Hippocampal formation (tissue), 2 donors: ENCODE results near the gene TAF1B.
A peak's percentile ranks its signal among the peaks of the same experiment; 100 is the strongest.

Experiments
- DNase-seq, 2 donors: peaks; one replicate each; lab custom pipeline; 2025; lab: John Stamatoyannopoulos, UW

The TAF1B gene

DNA sequence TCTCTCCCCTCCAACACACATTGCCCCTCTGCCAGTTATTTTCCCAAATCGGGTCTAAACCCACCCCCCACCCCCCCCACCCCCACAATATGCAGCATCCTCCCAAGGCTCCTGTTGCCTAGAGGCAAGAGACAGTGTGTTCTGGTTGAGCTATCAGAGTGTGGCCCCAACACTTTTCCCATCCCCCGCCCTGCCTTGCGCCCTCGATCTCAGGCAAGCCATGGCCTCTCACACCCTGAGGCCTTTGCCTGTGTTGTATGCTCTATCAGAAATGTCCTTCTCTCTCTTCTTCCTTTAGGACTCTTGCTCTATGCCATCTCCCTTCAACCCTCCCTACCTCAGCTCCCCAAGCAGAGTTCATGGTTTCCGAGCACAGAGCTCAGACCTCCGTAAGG lies 98.7 kb downstream of the TAF1B start:
- DNase-seq = no peak

DNA sequence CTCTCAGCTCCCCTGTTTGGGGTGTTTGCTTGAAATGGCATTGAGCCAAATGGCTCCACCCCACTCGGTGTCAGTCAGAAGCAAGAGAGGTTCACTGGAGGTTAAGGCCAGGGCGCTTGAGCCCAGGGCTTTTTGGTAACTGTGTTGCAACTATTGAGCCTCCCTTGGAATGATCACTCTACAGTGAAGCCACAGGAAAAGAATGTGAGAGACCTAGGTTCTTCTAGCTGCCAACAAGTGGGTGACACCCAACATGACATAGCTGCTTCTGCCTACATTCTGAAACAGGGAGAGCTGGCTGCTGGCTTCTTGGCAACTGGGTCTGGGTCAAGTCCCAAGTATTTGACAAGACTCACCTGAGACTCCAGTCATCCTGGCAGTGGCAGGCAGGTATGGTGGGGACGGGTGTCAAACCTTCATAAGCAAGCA lies 101.1 kb downstream of the TAF1B start:
- no peak for DNase-seq

DNA sequence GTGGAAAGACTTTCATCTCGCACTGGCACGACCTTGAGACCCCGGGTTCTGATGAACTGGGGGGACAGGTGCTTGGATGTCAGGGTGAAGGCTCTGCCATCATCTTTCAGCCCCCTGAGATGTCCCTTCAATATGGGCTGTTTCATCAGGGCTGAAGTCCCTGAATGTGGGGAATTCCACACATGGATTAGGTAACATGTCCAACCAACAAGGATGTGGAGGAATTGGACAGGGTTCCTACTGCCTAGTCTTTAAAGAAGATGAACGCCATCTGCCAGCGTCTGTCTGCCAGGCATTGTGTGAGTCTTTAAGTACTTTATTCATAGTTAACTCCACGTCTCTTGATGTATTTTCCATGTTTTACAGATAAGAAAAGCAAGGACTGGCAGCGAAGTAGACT lies 102.3 kb downstream of the TAF1B start:
- no peak for DNase-seq

DNA sequence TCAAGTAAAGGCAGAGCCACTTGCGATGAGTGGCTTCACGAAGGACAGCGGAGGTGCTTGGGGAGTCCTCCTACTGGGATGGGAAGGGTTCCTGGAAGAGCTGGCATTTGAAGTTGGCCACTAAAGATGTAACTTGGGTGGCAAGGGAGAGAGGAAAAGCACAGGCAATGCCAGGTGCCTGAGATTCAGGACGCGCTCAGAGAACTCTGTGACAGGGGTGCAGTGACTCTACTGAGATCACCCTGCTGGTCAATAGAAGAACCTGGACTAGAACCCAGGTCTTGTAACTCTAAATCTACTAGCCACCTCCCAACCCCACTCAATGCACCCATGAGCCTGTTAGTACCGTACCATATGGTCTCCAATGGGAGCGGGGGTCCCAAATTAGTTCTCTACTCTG lies 102.8 kb downstream of the TAF1B start:
- no peak for DNase-seq

DNA sequence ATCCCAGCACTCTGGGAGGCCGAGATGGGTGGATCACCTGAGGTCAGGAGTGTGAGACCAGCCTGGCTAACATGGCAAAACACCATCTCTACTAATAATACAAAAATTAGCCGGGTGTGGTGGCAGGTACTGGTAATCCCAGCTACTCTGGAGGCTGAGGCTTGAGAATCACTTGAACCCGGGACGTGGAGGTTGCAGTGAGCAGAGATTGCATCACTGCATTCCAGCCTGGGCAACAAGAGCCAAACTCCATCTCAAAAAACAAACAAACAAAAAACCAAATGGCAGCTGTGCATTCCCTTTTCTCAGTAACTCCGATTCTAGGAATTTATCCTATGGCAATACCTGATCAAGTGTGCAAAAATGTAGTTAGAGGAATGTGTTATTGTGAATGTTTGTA lies 103.5 kb downstream of the TAF1B start:
- no peak for DNase-seq

DNA sequence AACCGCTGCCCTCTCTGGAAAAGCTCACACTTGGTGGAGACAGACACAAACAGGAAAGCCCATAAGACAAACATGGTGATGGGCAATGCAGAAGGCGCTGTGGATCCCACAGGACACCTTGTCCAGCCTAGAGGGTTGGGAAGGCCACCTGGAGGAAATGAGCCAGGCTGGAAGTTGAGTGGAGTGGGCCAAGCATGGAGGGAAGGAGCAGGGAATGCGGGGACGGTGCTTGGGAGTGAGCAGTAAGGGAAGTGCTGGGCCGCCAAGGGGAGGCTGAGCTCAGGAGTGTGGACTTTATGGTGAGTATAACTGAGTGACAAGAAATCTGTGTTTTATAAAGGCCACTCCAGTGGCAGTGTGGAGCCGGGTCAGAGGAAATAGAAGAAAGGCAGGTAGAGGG lies 105.4 kb downstream of the TAF1B start:
- DNase-seq = no peak

DNA sequence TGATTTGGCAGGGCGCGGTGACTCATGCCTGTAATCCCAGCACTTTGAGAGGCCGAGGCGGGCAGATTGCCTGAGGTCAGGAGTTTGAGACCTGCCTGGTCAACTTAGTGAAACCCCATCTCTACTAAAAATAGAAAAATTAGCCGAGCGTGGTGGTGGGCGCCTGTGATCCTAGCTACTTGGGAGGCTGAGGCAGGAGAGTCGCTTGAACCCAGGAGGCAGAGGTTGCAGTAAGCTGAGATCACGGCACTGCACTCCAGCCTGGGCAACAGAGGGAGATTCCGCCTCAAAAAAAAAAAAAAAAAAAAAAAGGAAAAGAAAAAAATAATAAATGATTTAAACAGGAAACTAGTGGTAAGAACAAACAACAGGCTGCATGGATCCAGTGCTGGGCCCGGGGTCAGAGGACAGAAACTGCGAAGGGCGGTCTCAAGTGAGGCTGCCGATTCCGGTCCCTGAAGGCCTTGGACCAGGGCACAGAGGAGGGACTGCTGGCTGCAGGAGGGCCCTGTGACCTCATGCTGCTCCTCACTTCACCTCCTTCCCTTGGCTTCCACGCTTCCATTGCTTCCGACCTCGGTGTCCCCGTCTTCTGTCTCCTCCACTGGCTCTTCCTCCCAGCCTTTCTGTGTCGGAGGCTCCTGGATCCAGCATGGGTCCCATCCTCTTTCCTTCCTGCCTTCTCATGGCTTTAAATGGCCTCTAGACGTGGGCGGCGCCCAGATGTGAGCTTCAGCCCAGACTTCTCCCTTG lies 106.1 kb downstream of the TAF1B start:
- no peak for DNase-seq

DNA sequence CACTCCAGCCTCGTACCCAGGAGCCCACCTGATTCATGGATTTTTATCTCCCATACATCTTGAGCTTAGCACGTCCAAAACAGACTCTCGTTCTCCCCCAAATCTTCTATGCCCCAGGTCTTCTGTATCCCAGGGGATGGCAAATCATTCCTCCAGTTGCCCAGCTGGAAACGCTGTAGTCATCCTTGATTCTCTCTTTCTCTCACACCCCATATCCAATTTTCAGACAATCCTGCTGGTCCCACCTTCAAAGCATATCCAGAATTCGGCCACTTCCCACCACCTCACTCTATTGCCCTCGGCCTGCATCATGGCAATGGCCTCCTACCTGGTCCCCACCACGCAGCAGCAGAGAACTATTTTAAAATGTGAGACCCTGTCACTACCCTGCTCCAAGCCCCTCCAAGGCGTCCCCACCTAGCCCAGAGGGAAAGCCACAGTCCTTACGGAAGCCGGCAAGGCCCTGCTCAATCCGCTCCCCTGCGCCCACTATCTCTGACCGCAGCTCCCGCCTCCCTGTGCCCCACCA lies 106.8 kb downstream of the TAF1B start:
- no peak for DNase-seq

DNA sequence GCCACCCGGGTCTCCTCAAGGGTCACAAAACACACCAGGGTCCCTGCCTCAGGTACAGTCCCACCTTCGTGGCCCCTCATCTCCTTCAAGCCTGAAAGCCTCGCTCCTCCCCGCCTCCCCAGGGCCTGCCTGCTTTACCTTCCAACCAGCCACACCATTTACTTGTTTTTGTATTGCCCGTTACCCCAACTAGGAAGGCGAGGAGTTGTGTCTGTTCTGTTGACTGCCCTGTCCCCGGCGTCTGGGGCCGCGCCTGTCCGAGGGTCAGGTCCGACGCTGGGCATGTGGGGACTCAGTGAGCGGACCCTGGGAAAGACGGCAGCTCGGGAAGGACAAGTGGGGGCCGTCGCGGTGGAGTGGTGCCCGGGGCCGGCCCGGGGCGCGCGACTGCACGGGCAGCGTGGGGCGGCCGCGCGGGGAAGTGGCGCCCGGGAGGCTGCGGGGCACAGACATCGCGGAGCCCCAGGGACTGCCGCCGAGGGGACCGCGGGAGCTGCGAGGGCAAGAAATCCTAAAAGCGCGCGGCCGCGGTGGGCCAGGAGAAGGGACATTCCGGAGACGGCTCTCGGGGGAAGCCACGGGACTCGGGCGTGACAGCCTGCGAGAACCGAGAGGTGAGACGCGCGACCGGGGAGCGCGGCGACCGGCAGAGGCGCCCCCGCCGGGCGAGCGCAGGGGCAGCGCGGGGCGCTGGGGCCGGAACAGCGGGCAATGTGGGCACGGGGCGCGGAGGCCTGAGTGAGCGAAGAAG lies 107.4 kb downstream of the TAF1B start:
- no peak for DNase-seq

DNA sequence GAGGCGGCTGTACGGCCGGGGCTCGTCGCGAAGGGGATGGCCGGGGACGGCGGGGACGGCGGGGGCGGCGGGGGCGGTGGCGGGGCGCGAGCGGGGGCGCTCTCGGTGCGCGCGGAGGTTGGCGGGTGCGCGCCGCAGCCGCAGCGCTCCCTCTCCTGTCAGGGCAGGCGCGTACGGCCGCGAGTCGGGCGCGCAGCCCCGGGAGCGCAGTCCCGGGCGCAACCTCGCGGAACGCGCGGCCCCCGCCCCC lies 107.9 kb downstream of the TAF1B start:
- DNase-seq = no peak

DNA sequence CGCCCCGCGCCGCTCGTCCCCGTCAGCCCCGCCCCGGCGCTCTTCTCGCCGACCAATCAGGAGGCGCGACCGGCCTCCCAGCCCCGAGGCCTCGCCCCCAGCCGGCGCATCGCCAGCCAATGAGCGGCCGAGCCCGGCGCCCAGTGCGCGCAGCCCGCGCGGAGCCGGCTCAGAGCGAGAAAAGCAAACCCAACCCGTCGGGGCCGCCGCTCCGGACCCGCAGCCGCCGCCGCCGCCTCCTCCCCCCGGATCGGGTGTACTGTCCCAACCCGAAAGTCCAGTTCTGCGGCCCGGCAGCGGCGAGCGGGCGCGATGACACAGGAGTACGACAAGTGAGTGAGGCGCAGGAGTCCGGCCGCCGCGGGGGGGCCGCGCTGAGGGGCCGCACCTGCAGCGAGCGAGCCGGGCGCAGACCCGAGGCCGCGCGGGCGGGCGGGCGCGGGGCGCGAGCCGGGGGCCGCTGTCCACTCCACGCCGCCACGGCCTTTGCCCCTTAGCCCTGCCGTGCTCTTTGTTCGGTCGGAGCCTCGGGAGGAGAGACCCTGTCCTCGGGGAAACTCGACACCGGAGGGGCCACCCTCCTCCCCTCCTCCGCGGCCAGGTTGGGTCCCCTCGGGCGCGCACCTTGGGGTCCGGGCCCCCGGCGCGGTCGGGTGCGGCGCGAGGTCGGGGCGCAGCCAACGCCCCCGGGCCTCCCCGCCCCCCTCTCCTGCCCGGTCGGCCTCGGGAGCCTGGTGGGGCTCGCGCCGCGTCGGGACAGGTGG lies 108.4 kb downstream of the TAF1B start, which contains the start of gene GRHL1:
TSS of gene GRHL1 (plus strand) at position 172 of the 764 bp plus-strand sequence. CDS start at position 313, 141 bp downstream.
- peak; percentile 81 to 91 for DNase-seq

DNA sequence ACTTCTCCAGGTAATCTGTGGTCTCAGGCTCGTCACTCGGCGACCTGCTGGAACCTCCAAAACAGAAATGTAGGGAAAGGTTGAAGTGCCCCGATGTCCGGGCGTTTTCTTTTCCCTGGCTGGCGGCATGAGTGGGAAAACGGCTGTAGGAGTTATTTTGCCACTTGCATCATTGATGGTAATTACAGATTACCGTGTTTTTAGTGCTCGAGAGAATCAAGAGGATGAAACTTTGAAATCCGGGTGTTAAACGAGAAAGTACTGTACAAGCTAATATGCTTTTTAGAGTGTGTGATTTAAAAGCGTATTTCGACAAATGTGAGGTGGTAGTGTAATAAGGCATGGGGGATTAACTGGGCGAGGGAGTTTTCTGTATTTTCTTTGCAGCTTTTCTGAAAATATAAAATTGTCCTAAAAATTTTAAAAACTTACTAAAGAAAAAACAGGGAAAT lies 109.0 kb downstream of the TAF1B start:
- no peak for DNase-seq

DNA sequence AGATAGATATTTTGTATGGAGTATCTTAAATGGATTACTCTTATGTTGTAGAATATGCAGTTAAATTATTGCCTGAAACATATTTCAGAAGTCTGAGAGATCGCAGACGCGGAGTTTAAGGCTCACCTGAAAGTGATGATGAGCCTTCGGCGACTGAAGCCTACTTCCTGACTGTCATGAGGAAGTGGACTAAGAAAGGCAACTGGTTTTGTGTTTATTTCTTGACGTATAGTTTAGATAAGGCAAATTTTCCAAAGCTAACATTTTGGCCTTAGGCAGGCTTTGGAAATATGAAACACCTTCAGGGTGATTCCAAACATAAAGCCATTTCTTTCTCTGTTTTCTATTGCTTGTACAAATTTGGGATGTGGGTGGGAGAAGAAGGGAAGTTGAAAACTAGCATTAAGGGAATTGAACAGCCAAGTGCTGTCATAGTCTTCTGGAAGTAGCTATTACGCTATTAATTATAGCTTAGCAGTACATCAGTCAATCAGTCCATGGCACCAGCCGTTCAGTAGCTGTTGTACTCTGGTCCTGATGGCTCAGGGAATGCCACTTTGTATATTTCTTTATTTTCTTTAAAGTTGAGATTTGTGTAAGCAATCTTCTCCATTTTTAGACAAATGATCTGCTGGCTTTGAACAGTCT lies 109.7 kb downstream of the TAF1B start:
- DNase-seq = no peak

DNA sequence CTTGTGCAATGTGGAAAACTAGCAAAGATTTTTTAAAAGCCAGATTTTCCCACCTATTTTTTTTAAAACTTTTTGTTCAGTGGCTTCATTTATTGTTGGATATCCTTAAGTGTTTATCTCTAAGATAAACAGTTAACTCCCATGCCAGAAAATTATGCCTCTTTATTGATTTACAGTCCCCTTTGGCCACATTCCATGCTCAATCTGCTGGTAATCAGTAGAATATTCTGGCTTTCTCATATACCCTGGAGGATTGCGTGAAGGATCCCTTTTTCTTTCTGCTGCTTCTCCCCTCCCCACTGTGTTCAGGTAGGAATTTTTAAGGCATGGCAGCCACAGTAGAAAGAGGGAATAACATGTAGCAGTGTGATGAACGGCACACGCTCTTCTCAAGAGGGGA lies 110.9 kb downstream of the TAF1B start:
- no peak for DNase-seq

DNA sequence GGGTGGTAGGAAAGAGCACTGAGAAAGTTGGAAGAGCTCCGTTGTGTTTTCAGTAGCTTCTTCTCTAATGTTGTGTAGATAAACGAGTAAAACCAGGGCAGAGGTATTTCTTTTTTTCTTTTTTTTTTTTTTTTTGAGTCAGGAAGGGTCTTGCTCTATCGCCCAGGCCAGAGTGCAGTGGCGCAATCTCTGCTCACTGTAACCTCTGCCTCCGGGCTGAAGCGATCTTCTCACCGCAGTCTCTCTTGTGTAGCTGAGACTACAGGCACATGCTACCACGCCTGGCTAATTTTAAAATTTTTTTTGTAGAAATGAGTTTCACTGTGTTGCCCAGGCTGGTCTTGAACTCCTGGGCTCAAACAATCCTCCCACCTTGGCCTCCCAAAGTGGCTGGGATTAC lies 114.8 kb downstream of the TAF1B start:
- no peak for DNase-seq

DNA sequence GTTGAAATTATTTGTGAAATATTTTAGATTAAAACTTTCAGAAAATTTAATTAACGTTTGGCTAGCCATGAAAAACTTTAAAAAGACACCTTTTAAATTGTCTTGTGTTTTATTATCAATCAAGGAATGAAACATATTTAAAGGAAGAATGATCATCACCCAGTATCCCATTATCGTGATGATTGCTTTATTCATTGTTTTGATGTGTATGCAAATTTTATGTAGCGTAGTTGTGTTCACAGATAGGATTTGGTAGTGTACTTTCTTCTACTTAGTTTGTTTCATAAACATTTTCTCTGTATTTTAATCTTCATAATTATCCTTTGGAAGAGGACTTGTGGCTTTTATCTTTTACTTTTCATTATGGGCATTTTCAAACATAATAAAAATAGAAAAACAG lies 116.0 kb downstream of the TAF1B start:
- no peak for DNase-seq

DNA sequence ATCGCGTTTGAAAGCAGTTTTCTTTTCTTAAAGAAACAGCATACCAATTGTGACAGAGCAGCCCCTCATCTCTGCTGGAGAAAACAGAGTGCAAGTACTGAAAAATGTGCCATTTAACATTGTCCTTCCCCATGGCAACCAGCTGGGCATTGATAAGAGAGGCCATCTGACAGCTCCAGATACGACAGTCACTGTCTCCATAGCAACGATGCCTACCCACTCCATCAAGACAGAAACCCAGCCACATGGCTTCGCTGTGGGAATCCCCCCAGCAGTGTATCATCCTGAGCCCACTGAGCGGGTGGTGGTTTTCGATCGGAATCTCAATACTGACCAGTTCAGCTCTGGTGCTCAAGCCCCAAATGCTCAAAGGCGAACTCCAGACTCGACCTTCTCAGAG lies 117.7 kb downstream of the TAF1B start:
- no peak for DNase-seq

DNA sequence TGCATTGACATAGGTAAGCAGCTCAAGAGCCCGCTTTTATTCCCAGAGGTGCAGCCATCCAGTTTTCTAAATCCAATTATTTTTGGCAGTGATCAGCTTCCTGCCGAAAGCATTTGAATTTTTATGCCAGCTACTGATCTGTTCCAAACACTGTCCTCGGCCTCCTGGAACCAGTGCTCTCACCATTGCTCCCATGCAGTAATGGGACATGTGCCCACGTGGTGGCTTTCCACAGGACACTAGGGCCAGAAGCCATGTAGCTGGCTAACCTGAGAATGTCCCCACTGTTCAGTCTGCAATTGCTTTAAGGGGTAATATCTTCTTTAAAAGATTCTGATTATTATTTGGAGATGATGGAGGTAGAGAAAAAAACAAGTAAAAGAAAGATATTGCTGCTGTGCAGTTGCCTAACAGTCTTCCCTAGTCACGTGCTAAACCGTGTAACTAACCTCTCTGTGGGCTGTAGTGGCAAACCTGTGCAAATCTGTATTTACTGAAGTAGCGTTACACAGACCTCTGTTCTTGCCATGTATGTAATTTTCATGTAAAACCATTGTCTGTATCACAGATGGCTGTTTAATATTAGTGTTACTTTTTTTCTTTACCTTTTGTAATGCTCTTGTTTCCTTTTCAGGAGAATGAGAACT lies 121.2 kb downstream of the TAF1B start:
- no peak for DNase-seq

DNA sequence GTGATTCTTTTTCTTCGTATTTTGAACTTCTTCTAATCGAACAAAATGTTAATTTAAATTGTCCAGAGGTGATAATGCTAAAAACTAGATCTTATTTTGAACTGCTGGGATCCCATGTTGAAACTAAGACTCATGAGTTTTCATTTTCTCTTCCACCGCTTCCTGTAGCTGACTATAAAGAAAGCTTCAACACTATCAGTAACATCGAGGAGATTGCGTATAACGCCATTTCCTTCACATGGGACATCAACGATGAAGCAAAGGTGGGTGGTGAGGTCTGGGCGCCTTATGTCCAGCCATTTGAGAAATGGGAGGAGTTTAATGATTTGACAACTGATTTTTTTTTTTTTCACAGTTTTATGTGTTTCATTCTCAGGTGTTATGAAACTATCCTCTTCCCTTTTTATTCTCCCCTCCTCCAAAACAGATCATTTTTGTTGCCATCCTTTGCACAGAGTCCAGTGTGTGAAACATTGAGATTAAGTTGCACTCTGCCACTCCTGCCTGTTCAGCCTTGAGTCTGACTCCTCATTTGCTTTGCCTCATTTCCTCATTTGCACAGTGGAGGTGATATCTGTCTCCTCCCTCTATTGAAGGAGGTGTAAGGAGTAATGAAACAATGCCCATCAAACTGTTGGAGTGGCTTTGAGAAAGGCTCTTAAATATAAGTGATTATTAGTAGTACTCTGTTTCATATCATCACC lies 122.0 kb downstream of the TAF1B start:
- no peak for DNase-seq

DNA sequence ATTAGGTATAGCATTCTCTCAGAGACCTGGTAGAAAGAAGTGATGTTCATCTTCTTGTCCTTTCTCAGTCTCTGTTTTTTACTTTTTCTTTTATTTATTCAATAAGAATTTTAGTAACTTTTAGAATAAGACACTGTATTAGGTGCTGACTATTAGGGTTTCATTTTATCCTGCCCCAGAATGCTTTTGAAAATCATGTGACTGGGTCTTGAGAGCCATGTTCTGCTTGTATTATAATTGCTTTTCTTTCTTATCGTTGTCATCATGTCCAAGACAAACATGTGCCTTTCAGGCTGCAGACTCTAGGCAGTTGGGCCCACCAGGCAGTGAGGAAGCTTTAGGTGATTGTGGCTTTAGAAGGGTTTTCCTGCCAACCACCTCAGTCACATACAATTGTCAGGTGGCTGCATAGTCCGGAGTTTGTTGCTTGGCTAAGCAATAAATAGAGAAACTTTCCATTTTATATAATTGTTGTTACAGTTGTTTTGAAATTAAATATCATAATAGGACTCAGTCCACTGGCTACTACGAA lies 123.3 kb downstream of the TAF1B start:
- DNase-seq = no peak
